C4-2B (cell line): ENCODE data around the gene RTEL1.

Experiments
- H3K27ac ChIP-seq: fragments of 450-650 bp; 2 replicates; pipeline ENCODE4 v1.5.1; 2017
- CTCF ChIP-seq: fragments of 450-650 bp; conservative IDR thresholded peaks from 2 replicates; pipeline ENCODE4 v1.5.1; 2017; ENCODE audit warnings: mild to moderate bottlenecking
- ZFX ChIP-seq: fragments of 450-650 bp; IDR thresholded peaks from 2 replicates; pipeline ENCODE4 v1.6.1; 2017

Gene RTEL1

GRCh38 chr20:63617092-63617875 lies 40.8 kb upstream of the RTEL1 start:
- TF ChIP-seq CTCF: no peak
- TF ChIP-seq ZFX: no peak
- no peak overlapping the region for H3K27ac ChIP-seq

- no peak overlapping the region for H3K27ac ChIP-seq
- no peak for TF ChIP-seq CTCF
- TF ChIP-seq ZFX: no peak
Measured at GRCh38 chr20:63617876-63618265, 40.2 kb upstream of the RTEL1 start.

GRCh38 chr20:63618291-63618980 lies 39.7 kb upstream of the RTEL1 start:
- H3K27ac ChIP-seq: no peak overlapping the region
- no peak for TF ChIP-seq ZFX
- TF ChIP-seq CTCF: no peak

DNA sequence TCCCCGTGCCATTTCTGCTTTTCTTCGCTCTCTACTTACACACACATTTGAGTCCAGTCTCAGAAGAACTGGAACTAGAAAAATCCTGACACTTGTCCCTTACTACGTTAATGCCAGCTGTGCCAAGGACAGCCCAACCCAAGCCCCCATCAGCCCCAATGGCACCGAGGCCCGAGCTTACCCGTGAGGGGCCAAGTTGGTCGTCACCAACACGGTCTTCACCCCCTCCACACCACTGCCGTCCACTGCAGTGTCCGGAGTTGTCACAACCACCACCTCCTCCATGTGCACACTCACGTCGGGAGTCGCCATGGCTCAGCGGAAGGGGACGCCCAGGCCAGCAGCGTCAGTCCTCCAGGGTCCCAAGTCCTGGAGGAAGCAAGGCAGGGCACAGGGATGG lies 39.0 kb upstream of the RTEL1 start:
- TF ChIP-seq ZFX (no peak), CTCF (no peak)
- no peak overlapping the region for H3K27ac ChIP-seq

DNA sequence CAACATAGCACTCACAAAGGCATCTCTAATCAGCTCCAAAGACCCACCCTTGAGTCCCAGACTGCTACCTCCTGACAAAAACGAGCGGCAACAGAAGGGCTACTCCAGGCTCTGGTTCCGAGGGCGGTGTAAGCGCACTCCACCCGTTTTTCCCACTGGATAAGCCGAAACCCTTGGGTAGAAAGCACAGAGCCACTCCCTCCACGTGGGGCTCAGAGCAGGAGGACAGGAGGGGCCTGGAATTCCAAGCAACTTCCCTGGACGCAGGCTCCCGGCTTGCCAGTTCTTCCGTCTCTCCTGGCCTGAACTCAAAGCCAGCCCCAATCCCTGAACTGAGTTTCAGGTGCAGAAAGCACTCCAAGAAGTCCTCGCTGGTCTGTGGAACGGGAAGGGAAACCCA lies 38.6 kb upstream of the RTEL1 start:
- H3K27ac ChIP-seq: no peak overlapping the region
- no peak for TF ChIP-seq CTCF
- no peak for TF ChIP-seq ZFX

DNA sequence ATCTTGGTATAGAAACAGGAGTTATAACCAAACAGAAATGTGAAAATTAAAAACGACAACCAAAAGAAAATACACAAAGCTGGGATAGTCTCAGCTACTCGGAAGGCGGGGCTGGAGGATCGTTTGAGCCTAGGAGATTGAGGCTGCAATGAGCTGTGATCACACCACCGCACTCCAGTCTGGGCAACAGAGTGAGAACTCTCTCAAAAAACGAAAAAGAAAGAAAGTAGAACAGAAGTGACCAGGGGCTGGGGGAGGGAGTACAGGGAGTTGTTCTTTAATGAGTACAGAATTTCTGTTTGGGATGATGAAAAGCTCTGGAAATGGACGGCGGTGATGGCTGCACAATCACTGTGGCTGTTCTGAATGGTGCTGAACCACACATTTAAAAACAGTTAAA lies 37.1 kb upstream of the RTEL1 start:
- TF ChIP-seq CTCF (no peak), ZFX (no peak)
- H3K27ac ChIP-seq: no peak overlapping the region

- TF ChIP-seq CTCF: no peak
- TF ChIP-seq ZFX: no peak
Measured at GRCh38 chr20:63622096-63622495, 36.0 kb upstream of the RTEL1 start.

More at GRCh38 chr20:63622096-63622495, 36.0 kb upstream of the RTEL1 start:
- no peak overlapping the region for H3K27ac ChIP-seq
